ENCODE measurements around the gene MAPKAP1. TPM values are rescaled to one million over a fixed set of nuclear protein-coding genes. Genes with fewer than 3 reads are reported as not detected.
A peak's percentile ranks its signal among the peaks of the same experiment; 100 is the strongest.

MAPKAP1 gene
- total and polyA plus RNA-seq, 4 donors: 44.5 to 64.0 (median 62.6) TPM

DNA sequence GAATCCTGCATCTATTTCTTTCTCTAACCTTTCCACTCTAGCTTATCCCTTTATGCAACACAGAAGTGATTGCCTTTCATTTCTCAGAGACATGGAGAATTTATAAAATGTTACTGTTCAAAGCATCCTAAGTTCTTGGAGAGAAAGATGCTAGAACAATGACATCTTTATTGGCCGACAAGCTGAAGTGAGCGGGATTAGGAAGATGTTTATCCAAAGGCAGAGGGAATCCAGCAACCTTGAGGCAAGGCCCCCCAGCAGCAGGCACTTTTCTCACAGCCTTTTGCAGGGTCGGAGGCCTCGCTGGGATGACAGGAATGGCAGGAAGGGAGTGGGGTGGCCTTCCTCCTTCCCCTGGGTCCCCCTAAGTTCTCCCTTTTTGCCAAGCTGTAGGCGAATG, 240.6 kb downstream of the MAPKAP1 start:
- Histone ChIP-seq H3K27ac (ENCODE audit: low read depth, low read length) (no peak overlapping the region), H3K27me3 (ENCODE audit: control insufficient read depth, insufficient read depth, low read length) (no peaks in the 10 kb centered on the region), H3K4me3 (ENCODE audit: low read depth, low read length) (no peak overlapping the region), H3K36me3 (ENCODE audit: control insufficient read depth, insufficient read depth, low read length) (peaks cover 9% of the 10 kb centered on the region), H3K4me1 (ENCODE audit: control insufficient read depth, insufficient read depth, low read length) (peaks cover 20% of the 10 kb centered on the region), H3K9me3 (ENCODE audit: control insufficient read depth, insufficient read depth, low read length) (no peaks in the 10 kb centered on the region)
- WGBS (ENCODE audit: insufficient coverage): 68% methylated on average over 3 of the region's 5 CpGs
- DNase-seq (ENCODE audit: low read depth in 4 of 6, low spot score in 6 of 6): no peak

DNA sequence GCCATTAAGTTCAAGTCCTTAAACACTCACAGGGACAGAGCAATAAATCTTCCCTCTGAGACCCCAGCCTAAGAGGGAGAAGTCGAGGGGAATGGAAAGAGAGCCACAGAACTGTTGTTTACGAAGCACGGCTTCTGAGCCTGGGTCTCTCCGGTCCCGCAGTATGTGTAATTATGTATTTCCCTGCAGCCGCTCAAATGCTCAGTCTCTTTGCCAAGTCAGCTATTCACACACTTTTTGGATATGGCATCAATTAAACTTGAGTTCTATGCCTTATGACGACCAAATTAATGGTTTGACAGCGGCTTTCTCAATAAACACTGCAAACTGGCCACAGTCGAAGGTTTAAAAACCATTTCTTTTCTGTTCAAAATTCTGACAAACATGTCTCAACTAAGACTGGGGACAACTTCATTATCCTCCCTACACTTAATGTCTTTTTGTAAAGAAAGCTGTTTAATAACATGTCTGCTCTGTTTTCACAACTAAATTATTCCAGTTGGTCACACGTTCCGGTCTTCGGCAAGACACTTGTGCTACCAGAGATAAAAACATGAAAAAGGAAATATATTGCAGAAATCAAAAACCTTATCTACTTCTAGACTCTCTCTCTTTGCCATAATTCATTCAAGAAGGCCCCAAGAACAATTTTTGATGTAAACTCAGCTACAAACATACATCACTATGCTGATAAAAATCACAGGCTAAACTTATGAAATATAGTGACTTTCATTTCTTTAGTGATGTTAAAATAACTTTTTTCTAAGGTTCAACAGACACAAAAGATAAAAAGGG, 242.2 kb downstream of the MAPKAP1 start:
- H3K27me3 ChIP-seq (ENCODE audit: control insufficient read depth, insufficient read depth, low read length): no peaks in the 10 kb centered on the region
- 70% methylated on average over 2 of the region's 12 CpGs for WGBS (ENCODE audit: insufficient coverage)
- peaks cover 18% of the 10 kb centered on the region for H3K4me1 ChIP-seq (ENCODE audit: control insufficient read depth, insufficient read depth, low read length)
- H3K36me3 ChIP-seq (ENCODE audit: control insufficient read depth, insufficient read depth, low read length): peaks cover 5% of the 10 kb centered on the region
- peak in 2 of 6 donors; percentile 53 to 72 for DNase-seq (ENCODE audit: low read depth in 4 of 6, low spot score in 6 of 6)
- no peak overlapping the region for H3K4me3 ChIP-seq (ENCODE audit: low read depth, low read length)
- H3K27ac ChIP-seq (ENCODE audit: low read depth, low read length): no peak overlapping the region
- H3K9me3 ChIP-seq (ENCODE audit: control insufficient read depth, insufficient read depth, low read length): no peaks in the 10 kb centered on the region

- Histone ChIP-seq H3K4me1 (ENCODE audit: control insufficient read depth, insufficient read depth, low read length) (peaks cover 18% of the 10 kb centered on the region), H3K4me3 (ENCODE audit: low read depth, low read length) (no peak overlapping the region)
- no CpG with 5 or more reads among the region's 2 CpGs for WGBS (ENCODE audit: insufficient coverage)
Observed at GRCh38 chr9:125463926-125464325, 243.1 kb downstream of the MAPKAP1 start.

GRCh38 chr9:125462861-125463291, 244.1 kb downstream of the MAPKAP1 start:
- Histone ChIP-seq H3K9me3 (ENCODE audit: control insufficient read depth, insufficient read depth, low read length) (peaks cover under 1% of the 10 kb centered on the region), H3K36me3 (ENCODE audit: control insufficient read depth, insufficient read depth, low read length) (peaks cover 10% of the 10 kb centered on the region), H3K4me1 (ENCODE audit: control insufficient read depth, insufficient read depth, low read length) (peaks cover 18% of the 10 kb centered on the region), H3K4me3 (ENCODE audit: low read depth, low read length) (no peak overlapping the region), H3K27ac (ENCODE audit: low read depth, low read length) (no peak overlapping the region), H3K27me3 (ENCODE audit: control insufficient read depth, insufficient read depth, low read length) (no peaks in the 10 kb centered on the region)
- DNase-seq (ENCODE audit: low read depth in 4 of 6, low spot score in 6 of 6): peak in 1 of 6 donors; percentile 52
- 70% methylated on average over 4 of the region's 10 CpGs for WGBS (ENCODE audit: insufficient coverage)

More at GRCh38 chr9:125463926-125464325, 243.1 kb downstream of the MAPKAP1 start:
- no peak for DNase-seq (ENCODE audit: low read depth in 4 of 6, low spot score in 6 of 6)
- Histone ChIP-seq H3K27me3 (ENCODE audit: control insufficient read depth, insufficient read depth, low read length) (no peaks in the 10 kb centered on the region), H3K36me3 (ENCODE audit: control insufficient read depth, insufficient read depth, low read length) (peaks cover 10% of the 10 kb centered on the region), H3K27ac (ENCODE audit: low read depth, low read length) (no peak overlapping the region), H3K9me3 (ENCODE audit: control insufficient read depth, insufficient read depth, low read length) (no peaks in the 10 kb centered on the region)

- peaks cover 14% of the 10 kb centered on the region for H3K4me1 ChIP-seq (ENCODE audit: control insufficient read depth, insufficient read depth, low read length)
- WGBS (ENCODE audit: insufficient coverage): 57% methylated on average over 4 of the region's 8 CpGs
Observed at GRCh38 chr9:125461636-125462190, 245.3 kb downstream of the MAPKAP1 start.

DNA sequence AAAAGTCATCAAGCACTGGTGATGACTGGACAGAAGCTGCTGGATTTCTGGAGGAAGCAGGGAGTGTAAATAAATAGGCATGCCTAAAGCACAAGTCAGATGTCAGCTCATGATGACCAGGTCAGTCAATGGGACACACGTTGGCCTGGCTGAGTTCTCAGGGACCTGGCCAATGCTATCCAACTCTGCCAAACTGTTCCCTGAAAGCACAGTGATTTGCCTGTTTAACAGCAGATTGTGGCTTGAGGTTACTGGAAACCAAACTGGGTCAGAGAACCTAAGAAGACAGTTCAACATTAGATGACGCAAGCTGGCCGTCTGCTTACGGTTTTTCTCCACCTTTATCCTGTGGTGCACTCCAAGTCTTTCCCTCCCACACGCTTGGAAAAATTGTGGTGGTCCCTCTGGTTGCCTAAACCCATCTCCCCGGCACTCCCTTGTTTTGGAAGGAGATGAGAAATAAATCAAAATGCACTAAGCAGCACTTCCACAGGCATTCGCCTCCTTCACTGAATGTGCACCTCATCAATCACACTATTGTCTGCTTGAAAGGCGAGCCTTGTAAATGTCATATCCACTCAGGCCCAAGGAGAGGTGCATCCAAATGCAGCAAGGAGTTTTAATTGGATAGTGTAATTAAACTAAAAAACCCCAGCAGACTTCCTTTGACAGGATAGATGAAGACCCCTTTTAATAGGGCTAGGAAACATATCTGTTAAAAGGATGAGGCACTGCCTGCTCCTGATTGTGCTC, 245.9 kb downstream of the MAPKAP1 start:
- Histone ChIP-seq H3K27me3 (ENCODE audit: control insufficient read depth, insufficient read depth, low read length) (no peaks in the 10 kb centered on the region), H3K9me3 (ENCODE audit: control insufficient read depth, insufficient read depth, low read length) (peaks cover 9% of the 10 kb centered on the region), H3K4me1 (ENCODE audit: control insufficient read depth, insufficient read depth, low read length) (peaks cover 11% of the 10 kb centered on the region), H3K27ac (ENCODE audit: low read depth, low read length) (no peak overlapping the region), H3K4me3 (ENCODE audit: low read depth, low read length) (no peak overlapping the region), H3K36me3 (ENCODE audit: control insufficient read depth, insufficient read depth, low read length) (peaks cover 5% of the 10 kb centered on the region)
- WGBS (ENCODE audit: insufficient coverage): 52% methylated on average over 3 of the region's 8 CpGs
- DNase-seq (ENCODE audit: low read depth in 4 of 6, low spot score in 6 of 6): peak in 2 of 6 donors; percentile 35 to 82

More at GRCh38 chr9:125461636-125462190, 245.3 kb downstream of the MAPKAP1 start:
- Histone ChIP-seq H3K9me3 (ENCODE audit: control insufficient read depth, insufficient read depth, low read length) (peaks cover 5% of the 10 kb centered on the region), H3K4me3 (ENCODE audit: low read depth, low read length) (no peak overlapping the region), H3K27me3 (ENCODE audit: control insufficient read depth, insufficient read depth, low read length) (no peaks in the 10 kb centered on the region), H3K36me3 (ENCODE audit: control insufficient read depth, insufficient read depth, low read length) (peaks cover 7% of the 10 kb centered on the region), H3K27ac (ENCODE audit: low read depth, low read length) (no peak overlapping the region)
- no peak for DNase-seq (ENCODE audit: low read depth in 4 of 6, low spot score in 6 of 6)

DNA sequence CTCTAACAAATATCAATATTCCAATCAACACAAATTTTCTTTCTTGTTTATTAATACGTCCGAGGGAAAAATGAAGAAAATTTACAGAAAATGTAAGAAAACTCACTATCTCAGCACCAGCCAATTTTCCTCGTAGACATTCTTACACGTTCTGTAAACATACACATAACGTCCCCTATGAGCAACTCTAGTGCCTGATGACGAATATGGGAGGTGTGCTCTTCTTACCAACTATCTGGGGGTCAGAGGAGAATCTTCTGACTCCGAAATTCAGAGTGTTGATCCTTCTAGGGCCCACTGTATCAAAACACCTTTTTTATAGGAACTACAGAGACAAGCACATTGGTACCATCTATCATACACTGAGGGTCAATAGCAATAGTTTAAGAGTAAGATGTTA, 246.7 kb downstream of the MAPKAP1 start:
- Histone ChIP-seq H3K4me1 (ENCODE audit: control insufficient read depth, insufficient read depth, low read length) (peaks cover 11% of the 10 kb centered on the region), H3K9me3 (ENCODE audit: control insufficient read depth, insufficient read depth, low read length) (peaks cover 11% of the 10 kb centered on the region), H3K4me3 (ENCODE audit: low read depth, low read length) (no peak overlapping the region), H3K27ac (ENCODE audit: low read depth, low read length) (no peak overlapping the region), H3K27me3 (ENCODE audit: control insufficient read depth, insufficient read depth, low read length) (no peaks in the 10 kb centered on the region), H3K36me3 (ENCODE audit: control insufficient read depth, insufficient read depth, low read length) (peaks cover 5% of the 10 kb centered on the region)
- 100% methylated on average over 1 of the region's 7 CpGs for WGBS (ENCODE audit: insufficient coverage)
- no peak for DNase-seq (ENCODE audit: low read depth in 4 of 6, low spot score in 6 of 6)

GRCh38 chr9:125457357-125457756, 249.7 kb downstream of the MAPKAP1 start:
- WGBS (ENCODE audit: insufficient coverage): no CpG with 5 or more reads among the region's 1 CpG
- H3K36me3 ChIP-seq (ENCODE audit: control insufficient read depth, insufficient read depth, low read length): peaks cover 8% of the 10 kb centered on the region
- DNase-seq (ENCODE audit: low read depth in 4 of 6, low spot score in 6 of 6): no peak
- H3K27ac ChIP-seq (ENCODE audit: low read depth, low read length): no peak overlapping the region
- H3K9me3 ChIP-seq (ENCODE audit: control insufficient read depth, insufficient read depth, low read length): peaks cover 11% of the 10 kb centered on the region
- H3K4me1 ChIP-seq (ENCODE audit: control insufficient read depth, insufficient read depth, low read length): peaks cover 11% of the 10 kb centered on the region
- no peaks in the 10 kb centered on the region for H3K27me3 ChIP-seq (ENCODE audit: control insufficient read depth, insufficient read depth, low read length)
- H3K4me3 ChIP-seq (ENCODE audit: low read depth, low read length): no peak overlapping the region

DNA sequence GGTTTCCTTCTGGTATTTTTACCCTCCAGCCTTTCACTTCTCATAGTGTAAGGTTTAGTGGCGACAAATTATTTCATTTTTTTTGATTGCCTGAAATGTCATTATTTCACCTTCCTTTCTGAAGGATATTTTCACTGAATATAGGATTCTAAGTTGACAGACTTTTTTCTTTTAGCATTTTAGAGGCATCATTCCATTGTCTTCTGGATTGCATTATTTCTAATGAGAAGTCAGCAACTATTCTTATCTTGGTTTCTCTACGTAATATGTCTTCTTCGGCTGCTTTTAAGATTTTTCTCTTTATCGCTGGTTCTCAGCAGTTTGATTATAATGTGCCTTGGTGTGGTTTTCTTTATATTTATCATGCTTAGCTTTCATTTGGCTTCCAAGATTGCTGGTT, 251.1 kb downstream of the MAPKAP1 start:
- no peak for DNase-seq (ENCODE audit: low read depth in 4 of 6, low spot score in 6 of 6)
- Histone ChIP-seq H3K4me3 (ENCODE audit: low read depth, low read length) (no peak overlapping the region), H3K9me3 (ENCODE audit: control insufficient read depth, insufficient read depth, low read length) (peaks cover 11% of the 10 kb centered on the region), H3K4me1 (ENCODE audit: control insufficient read depth, insufficient read depth, low read length) (peaks cover 2% of the 10 kb centered on the region), H3K36me3 (ENCODE audit: control insufficient read depth, insufficient read depth, low read length) (peaks cover 12% of the 10 kb centered on the region), H3K27me3 (ENCODE audit: control insufficient read depth, insufficient read depth, low read length) (no peaks in the 10 kb centered on the region), H3K27ac (ENCODE audit: low read depth, low read length) (no peak overlapping the region)
- WGBS (ENCODE audit: insufficient coverage): no CpG with 5 or more reads among the region's 4 CpGs

Measured in spinal cord (tissue), 10 donors.